GM19193 (cell line): Measurements from ENCODE around the gene ETNK2.

Experiments
- POLR2A ChIP-seq: IDR thresholded peaks from 4 replicates; pipeline ENCODE4 v1.6.1; 2011; ENCODE audit not compliant: insufficient read depth, insufficient read length; ENCODE audit errors: extremely low read depth

Gene ETNK2

DNA sequence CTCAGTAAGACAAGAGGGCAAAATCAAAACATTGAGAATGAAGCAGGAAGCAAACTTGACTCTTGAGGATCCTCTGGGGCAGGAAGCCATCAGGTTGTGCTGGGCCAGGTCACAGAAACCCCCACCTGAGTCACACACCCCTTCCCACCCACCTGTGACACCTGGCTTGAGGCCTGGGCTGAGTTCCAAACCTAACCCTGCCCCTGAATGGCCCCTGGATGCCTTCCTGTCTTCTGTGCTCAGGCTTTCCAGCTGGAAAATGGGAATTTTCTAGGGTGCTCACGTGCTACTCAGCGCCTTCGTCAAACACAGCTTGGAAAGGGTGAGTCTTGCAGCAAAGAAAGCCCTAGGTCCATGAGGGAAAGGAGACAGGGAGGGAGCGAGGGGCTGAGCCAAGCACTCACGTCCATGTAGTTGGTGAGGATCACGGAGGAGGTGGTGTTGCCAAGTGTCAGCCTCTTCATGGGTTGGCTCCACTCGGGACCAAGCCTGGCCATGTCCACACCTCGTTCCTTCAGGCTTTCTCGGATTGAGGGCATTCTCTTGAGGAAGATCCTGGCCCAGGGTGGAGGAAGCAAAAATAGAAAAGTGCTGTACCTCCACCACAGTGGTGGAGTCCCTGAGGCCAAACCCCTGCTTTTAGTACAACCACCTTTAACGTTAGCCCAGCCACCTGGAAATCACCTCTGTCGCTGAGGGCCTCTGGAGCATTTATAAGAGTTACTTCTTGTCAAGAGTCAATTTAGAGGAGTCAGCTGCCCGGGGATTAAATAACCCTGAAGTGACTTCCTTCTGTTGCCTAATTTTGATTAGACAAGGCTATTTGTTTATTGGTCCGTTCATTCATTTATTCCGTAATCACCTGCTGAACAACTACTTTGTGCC lies 10.0 kb upstream of the ETNK2 start:
- TF ChIP-seq POLR2A: no peak

DNA sequence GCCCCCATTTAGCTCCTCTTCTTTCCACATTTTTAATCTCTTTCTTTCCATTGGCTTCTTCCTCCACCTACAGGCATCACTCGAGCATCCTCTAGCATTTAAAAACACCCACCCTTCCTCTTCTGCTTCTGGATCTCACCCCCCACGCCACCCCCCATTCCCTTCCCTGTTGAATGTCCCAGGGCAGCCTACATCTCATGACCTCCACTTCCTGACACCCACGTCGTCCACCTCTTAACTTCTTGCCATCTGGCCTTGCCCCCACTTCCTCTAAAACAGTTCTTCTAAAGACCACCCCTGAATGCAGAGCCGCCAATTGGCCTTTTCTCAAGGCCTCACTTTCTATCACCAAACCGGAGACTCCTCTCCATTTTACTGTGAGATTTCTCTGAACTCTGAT lies 6.1 kb upstream of the ETNK2 start:
- TF ChIP-seq POLR2A: no peak

DNA sequence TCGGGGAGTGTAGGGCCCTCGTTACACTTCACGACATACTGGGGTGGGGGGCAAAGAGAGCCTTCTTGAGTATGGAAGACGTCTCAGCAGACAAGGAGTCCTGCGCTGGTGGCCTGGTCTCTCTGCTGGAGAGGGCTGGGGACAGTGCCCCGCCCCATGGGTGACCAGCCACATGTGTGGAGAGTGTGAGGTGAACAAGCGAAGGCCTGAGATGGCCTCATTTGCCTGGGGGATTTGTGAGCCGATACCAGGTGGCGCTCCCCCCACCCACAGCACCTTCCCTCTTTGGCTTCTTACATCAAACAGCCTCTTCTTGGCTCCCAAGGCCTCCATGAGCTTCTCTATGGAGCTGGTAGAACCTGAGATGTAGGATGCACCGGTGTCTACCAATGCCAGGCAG lies 4.0 kb upstream of the ETNK2 start:
- no peak for TF ChIP-seq POLR2A

DNA sequence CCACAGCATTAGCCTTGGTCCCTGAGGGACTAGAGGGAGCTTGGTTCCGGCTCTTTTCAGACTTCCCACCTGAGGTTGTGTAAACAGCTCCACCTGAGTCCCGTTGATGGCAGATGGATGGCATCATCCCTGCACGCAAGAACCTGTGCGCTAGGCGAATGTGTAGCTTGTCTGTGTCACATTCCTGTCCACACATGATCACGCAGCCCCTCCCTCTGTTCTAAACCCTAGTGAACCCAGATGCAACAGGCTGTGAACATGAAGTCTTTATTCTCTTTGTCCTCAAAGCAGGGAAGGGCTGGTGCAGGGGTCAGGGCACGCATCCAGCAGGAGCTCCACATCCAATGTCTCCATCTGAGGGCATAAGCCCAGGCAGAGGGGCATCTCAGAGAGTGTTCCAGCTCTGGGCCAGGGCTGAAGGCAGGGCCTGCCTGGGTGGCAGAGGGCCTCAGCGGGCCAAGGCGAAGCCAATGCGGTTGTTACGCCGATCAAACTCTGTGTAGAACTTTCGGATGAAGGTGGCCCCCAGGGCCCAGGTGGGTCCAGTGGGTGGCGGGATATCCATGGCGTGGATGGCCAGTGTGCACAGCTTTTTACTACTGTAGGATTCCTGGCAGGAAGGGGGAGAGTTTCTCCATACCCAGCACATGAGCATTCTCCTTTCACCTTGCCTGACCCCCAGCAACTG lies 2.9 kb upstream of the ETNK2 start:
- TF ChIP-seq POLR2A: no peak

DNA sequence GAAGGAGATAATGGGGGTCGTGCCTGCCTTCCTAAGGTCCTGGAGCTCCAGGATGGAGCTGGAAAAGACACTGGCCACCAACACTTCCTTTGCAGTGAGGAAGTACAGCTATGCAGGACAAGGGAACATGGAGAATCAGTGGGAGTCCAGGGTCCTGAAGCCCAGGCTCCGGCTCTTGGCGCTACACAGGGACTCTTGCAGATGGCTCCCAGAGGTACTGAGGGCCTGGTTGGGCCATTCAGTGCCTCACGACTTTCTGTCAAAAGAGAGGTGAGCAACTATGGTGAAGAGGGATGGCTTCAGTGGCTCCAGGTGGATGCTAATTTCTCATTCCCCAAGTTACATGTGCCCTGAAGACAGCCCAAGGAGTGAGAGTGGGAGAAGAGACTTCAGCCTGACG lies 1.8 kb upstream of the ETNK2 start:
- no peak for TF ChIP-seq POLR2A

DNA sequence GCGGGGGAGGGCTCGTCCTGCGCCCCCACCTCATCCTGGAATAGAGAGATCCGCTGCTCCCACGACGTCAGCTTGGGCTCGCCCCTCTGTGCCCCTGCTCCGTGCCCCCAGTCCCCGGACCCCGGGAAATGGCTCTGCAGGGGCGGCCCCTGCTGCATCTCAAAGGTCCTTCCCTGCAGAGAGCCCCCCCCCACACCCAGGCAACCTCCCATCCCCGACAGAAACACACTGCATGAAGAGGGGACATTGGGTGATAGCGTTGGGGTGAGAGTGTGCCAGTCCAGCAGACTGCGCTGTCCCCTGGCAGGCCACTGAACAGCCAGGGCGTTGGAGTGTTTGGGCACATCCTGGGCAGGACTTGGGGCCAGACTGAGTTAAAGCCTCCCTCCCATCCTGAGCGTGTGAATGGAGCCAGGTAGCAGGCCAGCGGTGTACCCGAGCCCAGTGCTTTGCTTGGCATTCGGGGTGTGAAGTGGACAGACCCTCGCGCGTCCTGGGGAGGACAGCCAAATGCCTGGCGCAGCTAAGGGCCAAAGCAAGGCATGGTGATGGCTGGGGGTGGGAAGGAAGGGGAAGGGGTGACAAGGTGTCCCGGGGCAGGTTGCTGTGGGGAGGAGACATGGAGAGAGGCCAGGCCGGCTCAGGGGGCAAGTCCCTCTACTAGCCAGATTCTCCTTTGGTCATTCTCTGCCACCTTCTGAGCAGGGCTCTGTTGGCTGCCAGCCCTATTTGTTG lies 633 bp upstream of the ETNK2 start:
- TF ChIP-seq POLR2A: no peak

DNA sequence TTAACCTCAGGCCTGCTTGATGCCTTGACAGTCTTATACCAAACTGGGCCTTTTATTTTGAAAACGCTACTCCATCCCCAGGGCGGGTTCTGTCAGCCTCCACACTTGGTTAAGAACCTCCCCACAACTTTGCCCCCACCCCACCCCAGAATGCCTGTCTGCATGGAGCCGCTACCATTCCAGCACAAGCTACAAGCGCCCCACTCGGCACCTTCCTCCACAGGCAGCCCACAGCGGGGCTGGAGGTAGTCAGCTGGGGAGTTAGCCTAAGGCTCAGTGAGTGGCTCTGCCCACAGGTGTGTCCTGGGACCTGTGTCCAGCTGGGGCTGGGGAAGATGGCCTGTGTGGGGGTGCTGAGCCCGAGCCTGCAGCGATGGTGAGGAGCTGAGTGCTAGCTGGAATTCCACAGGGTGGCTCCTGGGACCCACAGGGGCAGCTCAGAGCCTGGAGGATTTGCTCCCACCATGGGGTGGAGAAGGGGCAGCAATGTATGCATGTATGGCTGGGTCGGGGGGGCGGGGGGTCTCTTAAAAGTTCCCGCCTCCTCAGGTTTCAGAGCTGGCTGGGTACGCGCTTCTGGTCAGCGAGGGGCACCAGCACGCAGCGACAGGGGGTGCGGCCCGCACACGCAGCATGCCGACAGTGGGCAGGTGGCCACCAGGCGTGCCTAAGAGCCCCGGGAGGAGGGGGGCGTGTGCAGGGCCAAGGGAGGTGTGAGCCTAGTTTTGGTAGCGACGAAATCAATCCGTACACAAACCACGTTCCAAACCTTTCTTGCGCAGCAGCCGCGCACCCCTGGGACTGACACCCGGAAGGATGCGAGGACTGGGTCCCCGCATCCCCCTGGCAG lies 917 bp downstream of the ETNK2 start:
- TF ChIP-seq POLR2A: no peak

DNA sequence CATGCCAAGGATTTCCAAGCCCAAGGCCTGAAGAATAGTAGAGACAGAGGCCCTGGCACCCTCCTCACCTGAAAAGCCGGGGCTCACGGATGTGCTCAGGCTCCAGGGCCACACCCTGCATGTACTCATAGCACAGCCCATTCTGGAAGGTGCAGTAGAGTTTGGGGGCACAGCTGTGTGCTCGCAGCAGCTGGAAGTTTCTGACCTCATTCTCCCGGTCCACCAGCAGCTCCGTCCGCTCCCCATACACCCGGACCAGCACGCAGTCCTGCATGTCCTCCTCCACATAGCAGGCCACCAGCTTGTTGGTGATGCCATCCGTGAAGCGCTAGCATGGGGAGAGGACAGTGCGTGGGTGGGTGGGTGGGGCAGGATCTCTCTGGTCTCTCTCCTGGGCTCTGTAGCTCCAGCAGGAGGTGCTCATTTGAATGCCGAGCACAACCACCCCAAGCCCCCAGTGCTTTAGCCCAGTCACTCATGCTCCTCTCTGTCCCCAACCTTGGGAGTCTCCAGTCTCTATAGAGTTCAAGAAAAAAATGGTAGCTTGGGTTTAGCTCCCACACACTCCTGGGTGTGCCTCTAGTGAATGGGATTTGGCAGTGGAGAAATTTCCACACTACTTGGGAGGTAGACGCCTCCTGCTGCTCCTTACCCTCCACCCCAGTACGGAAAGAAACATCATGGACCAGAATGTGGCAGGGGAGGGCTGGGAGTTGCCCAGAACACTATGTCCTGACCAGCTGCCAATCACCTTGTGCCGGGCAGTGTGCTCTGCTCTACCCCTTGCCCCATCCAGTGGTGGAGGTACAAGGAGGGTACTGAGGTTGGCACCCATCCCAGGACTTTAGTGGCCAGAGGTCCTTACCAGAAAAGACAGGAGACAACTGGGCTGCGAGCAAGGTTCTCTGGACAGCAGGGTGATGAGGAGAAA lies 1.9 kb downstream of the ETNK2 start:
- no peak for TF ChIP-seq POLR2A

DNA sequence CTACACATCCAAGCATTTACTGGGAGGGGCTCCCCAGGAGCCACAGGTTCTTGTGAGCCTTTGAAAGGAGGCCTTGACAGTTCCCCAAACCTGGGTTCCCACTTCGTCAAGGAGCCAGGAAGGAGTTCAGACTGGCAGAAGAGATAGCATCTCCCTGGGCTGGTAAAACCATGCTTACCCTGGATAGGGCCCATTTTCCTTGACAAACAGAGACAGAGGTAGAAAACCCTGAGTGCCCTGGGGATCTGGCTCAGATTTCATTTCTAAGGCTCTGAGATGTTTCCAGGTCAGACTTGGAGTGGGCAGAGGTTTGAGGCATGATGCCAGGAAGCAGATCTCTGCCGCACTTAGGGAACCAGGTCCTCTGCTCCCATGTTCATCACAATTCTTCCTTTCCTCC lies 2.7 kb downstream of the ETNK2 start:
- TF ChIP-seq POLR2A: no peak

DNA sequence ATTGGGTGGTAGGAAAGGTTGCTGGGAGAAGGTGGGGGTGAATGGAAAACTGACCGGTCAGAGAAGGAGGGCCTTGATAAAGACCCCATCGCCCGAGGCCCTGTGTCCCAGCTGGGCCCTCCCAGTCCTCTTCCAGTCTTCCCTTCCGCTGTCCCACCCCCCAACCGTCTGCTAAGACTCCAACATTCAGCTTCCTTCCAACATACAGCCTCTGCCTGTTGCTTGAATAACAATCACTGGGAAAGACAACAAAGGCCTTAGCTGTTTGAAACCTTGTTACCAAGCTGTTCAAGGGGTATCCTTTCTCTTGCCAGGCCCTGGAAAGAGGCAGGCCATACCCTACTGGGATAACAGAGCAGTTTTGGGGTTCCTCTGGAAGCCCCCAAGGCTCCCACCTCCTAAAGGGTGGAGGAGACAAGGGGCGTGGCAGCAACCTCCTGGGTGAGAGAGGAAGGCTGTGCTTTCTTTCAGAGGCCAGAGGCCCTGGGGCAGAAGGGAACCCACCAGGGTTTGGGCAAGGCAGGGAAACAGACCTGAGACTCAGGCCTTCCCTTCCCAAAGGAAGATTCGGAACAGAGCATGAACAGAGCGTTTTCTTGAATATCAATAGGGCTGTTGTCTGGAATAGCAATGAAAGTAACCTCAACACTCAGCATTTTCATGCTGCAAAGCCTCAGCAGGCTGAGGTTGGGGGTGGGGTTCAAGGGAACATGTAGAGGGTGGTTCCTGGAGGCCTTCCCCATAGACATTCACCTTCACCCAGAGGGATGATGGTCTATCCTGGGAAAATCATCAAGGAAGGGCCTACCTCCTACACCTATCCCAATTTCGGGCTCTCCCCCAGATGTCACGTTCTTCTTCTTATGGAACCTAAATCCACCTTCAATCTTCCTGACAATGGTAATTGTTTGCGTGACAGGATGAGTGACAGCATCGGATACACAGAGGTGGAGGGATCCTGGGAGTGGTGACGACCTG lies 4.1 kb downstream of the ETNK2 start:
- no peak for TF ChIP-seq POLR2A

DNA sequence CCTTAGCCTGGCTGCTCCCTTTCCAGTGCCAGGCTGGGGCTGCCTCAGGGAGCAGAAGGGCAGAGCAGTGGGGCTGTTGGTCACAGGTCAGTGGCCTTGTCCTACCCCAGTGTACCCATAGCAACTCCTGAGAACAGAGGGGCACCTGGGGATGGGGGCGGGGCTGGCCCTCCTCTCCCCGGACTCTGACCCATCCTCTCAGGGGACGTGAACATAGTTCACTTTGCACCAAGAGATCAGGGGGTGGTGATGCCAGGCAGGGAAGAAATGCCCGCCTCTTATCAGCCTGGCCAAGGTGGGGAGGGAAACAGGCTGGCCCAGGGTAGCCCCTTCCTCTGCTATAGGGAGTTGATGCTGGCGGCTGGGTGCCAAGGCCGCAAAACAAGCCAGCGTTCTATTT lies 4.9 kb downstream of the ETNK2 start:
- TF ChIP-seq POLR2A: no peak

DNA sequence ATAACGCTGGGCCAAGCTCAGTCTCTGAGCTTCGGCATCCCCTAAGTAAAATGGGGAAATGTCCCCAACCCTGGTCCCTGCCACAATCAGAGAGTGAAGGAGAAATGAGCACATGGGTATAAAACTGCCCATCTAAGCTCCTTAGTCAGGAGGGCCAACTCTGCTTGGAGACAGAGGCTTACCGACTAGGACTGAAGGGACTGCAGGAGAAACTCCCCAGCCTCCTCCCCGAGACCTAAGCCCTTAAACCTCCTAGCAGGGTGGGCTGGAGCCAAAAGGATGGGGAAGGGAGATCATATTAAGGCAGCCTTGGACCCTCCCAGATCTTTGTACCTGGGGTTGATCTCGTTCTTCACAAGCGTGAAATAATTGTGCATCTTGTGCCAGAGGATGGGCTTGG lies 5.5 kb downstream of the ETNK2 start:
- TF ChIP-seq POLR2A: no peak
